GM19467 (cell line): ENCODE data around the gene CPED1.
"Not testable (repeated sequence)": the region's sequence is repeated elsewhere in the genome, so short reads cannot be mapped to it uniquely, and the experiment has no call there.

ENCODE experiments used
- ATAC-seq: cut with Tn5 transposase; IDR thresholded peaks from one replicate; pipeline ENCODE4 v1.9.1; 2021; ENCODE audit warnings: mild to moderate bottlenecking, moderate library complexity; ENCODE audit not compliant: unreplicated experiment

Gene CPED1

DNA sequence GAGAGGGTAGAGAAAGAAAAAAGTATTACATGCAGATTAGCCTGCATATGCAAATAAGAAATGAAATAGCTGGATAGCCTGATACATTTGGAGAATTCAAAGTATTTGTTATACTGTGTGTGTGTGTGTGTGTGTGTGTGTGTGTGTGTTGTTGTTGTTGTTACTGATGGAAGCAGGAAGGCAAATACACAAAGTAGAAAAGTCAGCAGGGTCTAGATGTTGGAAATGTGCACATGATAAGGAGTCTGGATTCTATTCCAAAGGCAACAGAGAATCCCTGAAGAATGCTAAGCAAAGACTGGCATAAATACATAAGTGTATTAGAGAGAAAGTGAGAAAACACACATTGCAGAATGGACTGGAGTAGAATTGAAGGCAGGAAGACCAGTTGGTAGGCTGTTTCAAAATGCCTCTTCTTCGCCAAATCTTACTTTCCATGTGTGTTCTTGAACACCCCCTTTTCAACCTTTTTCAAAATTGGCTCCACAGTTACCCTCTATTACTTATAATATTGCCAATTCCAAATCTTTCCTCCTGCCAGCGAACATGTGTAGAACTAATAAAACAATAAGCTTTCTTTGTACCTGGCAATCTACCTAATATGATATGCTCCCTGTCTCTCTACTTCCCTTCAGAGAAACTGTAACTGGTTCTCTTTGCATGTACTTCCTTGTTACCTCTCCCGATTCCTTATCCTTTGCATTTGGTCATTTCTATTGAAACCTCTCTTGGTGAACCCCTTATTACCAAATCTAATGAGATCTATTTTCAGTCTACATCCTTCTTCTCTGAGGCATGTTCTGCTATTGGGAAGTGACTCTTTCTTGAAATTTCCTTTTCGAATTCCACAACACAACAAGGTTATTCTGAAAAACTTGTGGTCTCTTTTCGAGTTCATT lies 6.2 kb downstream of the CPED1 start:
- no peak for ATAC-seq

- no peak for ATAC-seq
These were observed 7.1 kb downstream of the CPED1 start for GRCh38 chr7:120995654-120996053.

- no peak for ATAC-seq
These were observed 7.9 kb downstream of the CPED1 start for GRCh38 chr7:120996333-120996987.

DNA sequence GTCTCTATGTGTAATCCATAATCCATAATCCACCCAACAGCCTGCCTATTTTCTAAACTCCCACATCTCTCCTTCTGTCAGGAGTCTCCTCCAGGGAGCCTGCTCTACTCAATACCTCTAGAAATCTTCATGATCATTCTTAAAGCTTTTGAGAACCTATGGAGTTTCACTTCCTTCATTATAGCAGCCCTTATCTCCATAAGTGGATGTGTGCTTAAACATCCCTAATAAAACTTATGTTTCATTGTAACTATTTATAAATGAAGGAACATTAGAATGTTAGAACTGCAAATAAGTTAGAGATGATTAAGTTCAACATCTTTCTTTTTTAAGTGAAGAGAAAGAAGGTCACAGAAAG lies 8.5 kb downstream of the CPED1 start:
- ATAC-seq = no peak

- no peak for ATAC-seq
These were observed 9.5 kb downstream of the CPED1 start for GRCh38 chr7:120997882-120998474.

GRCh38 chr7:120998520-120998919 lies 10.0 kb downstream of the CPED1 start:
- no peak for ATAC-seq

- ATAC-seq = no peak
These were observed 10.6 kb downstream of the CPED1 start for GRCh38 chr7:120998996-120999565.

- ATAC-seq = no peak
These were observed 11.8 kb downstream of the CPED1 start for GRCh38 chr7:121000081-121000983.

- no peak for ATAC-seq
These were observed 12.9 kb downstream of the CPED1 start for GRCh38 chr7:121001234-121001906.

DNA sequence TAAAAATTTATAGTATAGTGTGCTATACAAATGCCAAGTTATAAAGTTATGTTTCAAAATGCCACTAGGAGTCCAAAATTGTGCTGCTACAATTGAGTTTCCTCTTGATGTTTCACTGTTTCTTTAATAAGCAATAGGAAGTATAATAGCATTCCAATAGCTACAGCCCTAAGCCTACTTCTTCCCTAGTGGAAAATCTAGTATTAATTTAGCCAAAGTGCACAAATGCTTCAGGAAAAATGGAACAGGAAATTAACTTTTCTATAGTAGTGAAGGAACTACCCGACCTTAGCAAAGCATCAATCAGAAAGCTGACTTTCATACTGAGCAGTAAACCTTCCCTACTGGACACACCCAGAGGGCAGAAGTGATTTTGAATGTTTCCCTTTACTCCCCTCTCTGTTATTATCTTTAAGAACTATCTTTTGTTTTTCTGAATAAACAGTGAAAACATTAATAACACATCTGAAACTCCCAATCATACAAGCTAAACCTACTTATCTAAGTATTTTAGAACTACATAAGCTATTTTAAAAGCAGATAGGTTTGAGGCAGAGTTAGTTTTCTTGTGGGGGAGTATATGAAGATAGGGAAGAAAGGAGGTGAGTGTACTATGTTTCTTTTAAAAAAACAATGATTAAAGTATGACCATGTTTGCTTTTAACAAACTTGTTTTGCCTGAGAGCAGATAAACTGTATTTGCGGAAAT lies 13.7 kb downstream of the CPED1 start:
- ATAC-seq = no peak

GRCh38 chr7:121002757-121003200 lies 14.3 kb downstream of the CPED1 start:
- ATAC-seq = no peak

GRCh38 chr7:121003986-121004685 lies 15.6 kb downstream of the CPED1 start:
- ATAC-seq = no peak

- not testable (repeated sequence) for ATAC-seq
These were observed 16.5 kb downstream of the CPED1 start for GRCh38 chr7:121005058-121005457.

DNA sequence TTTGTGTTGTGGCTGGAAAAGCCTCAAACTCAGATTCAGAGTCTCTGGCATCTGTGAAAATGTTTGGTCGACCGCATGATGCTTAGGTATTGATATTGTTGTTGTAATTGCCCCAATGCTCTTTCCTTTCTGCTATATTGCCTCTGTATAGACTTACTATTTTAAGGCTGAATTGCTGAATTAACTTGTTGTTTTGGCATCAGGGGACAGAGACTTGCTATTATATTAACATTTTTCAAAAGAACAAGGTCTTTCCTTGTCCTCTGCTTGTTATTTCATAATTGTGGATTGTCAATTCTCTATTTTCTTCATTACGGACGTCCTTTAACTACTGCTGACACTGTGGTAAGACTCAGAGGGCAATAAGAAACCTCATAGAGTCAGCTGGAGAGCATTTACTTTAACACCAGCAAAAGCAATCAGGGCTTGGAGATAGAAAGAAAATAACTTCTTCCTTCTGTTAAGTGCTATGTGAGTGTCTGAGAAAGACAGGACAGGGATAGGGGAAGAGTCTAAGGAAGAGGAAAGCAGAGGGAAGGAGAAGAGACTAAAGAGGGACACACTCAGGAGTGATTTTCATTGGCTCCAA lies 17.6 kb downstream of the CPED1 start:
- no peak for ATAC-seq

DNA sequence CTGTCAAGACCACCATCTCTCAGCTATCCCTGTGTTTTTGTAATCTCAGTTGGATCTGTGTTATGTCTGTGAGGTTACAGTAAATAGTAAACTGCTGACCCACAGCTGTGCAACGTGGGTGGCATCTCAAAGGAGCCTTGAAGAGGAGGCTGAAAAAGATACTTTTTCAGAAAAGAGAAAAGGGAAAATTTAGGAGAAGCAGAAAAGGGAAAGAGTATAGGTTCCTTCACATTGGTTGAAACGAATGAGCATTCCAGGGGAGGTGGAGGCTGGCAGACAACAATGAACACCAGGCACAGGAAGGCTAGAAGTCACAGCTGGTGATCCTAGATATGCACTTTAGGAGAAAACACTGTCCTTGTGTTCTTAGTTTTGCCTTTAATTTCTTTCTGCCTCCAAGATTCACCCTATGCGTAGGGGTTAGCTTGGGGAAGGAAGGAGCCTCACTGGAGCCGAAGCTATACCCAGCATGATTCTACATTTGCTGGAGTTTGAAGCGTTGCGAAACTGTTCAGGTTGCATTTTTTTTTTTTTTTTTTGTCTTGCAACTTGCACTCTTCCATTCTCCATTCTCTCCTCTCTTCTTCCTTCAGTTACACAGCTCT lies 18.3 kb downstream of the CPED1 start:
- no peak for ATAC-seq

DNA sequence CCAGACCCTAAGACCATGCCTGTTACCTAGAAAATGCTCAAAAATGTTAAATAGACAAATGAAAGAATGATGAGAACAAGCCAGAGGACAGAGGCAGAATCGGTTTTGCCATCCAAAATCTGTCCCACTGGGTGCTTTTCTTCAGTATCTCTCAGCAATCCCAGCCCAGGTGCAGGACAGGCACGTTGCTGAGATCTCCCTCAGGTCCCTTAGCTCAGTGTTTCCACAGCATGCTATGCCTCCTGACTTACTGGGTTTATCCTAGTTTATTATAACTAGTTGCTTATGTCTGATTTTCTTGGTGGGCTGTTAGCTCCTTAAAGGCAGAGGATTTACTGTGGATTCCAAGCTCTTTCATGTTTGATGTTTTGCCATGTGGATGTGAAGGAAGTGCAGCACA lies 20.3 kb downstream of the CPED1 start:
- ATAC-seq = no peak

- ATAC-seq = no peak
These were observed 22.9 kb downstream of the CPED1 start for GRCh38 chr7:121011401-121011800.
